GM18858 (cell line): ENCODE data around the gene MEGF8.

ENCODE experiments used
- ATAC-seq: cut with Tn5 transposase; IDR thresholded peaks from one replicate; pipeline ENCODE4 v1.9.1; 2021; ENCODE audit not compliant: unreplicated experiment

MEGF8 gene

DNA sequence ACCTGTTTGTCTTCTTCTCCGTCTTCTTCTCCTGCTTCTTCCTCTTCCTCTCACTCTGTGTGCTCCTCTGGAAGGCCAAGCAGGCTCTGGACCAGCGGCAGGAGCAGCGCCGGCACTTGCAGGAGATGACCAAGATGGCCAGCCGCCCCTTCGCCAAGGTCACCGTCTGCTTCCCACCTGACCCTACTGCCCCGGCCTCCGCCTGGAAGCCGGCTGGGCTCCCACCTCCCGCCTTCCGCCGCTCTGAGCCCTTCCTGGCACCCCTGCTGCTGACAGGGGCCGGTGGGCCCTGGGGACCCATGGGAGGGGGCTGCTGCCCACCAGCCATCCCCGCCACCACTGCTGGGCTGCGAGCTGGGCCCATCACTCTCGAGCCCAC, 50.7 kb downstream of the MEGF8 start:
- ATAC-seq: no peak

DNA sequence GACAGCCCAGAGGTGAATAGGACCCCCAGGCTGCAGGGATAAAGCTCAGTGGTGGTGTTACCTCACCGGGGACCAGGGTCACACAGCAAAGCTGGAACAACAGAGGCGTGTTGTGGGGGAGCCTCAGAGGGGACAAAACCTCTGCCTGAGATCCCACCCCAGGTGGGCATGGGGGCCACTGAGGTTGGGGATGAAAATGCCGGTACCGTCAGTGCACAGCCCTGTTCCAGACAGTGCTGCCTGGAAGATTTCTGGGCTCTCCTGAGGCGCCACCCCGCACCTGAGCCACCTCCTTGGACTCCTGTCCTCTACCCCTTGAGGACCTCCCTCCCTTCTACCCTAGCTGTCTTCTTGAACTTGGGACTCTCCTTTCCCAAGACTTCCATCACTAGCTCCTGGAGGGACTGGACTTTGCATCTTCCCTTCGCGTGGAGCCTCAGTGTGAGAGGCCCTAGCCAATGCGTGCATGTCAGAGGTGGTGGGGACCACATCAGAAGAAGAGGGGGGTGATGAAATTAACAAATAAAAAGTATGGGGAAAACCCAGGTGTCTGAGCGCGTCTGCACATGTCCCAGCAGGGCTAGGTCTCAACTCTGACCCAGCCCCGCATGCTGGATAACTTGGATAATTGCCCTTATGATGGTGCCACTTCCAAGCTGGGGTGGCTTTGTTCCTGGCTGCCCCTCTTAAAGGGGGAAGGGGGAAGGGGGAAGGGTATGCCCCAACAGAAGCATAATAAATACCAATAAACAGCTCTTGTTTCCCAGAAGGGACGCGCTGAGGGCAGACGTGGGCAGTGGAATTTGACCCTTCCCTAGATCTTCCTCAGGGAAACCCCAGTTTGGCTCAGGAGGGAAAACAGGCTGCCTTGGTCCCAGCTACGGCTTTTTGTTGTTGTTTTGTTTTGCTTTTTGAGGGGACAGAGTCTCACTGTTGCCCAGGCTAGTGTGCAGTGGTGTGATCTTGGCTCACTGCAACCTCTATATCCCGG, 53.1 kb downstream of the MEGF8 start:
- ATAC-seq: no peak

DNA sequence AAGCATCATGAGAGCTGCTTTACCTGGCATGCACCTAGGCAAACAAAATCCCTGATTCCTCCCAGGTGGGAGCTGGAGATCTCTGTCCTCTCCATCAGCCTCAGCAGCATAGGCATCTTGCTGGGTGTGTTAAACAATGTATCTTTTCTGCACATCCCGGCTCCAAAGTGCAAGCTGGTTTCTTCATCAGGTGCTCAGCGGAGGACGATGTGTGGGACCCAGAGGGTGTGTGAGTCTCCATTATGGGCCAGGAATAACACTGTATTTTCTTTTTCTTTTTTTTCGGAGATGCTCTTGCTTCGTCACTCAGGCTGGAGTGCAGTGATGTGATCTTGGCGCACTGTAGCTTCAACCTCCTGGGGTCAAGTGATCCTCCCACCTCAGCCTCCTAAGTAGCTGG, 54.7 kb downstream of the MEGF8 start:
- no peak for ATAC-seq

DNA sequence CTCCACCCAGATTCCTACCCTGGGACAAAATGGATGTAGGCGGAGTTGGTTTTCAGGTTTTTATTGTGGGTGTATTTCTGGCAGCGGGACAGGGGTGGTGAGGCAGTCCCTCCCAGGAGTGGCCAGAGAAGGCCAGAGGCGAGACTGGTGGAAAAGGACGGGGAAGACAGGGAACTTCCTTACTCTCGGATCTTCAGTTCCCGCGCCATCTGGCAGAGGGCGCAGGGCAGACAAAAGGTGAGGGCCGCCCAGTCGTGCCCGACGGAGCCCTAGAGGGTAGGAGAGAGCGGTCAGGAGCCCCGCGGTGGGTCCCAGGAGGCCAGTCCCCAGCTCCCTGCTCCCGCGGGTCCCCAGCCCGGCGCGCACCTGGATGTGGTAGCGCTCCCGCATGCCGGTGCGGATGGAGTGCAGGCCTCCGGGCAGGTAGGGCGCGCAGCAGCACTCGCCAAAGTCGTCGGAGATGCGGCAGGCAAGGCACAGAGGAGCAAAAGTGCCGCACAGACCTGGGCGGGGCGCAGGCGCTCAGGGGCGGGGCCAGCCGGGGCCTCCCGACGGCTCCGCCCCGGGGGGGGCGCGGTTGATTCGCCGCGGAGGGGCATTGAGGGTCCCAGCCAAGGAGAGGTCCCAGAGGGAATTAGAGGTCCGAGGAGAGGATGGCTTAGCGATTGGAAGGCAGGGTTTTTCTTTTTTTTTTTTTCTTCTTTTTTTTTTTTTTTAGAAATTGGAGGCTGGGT, 61.7 kb downstream of the MEGF8 start:
- ATAC-seq: no peak

DNA sequence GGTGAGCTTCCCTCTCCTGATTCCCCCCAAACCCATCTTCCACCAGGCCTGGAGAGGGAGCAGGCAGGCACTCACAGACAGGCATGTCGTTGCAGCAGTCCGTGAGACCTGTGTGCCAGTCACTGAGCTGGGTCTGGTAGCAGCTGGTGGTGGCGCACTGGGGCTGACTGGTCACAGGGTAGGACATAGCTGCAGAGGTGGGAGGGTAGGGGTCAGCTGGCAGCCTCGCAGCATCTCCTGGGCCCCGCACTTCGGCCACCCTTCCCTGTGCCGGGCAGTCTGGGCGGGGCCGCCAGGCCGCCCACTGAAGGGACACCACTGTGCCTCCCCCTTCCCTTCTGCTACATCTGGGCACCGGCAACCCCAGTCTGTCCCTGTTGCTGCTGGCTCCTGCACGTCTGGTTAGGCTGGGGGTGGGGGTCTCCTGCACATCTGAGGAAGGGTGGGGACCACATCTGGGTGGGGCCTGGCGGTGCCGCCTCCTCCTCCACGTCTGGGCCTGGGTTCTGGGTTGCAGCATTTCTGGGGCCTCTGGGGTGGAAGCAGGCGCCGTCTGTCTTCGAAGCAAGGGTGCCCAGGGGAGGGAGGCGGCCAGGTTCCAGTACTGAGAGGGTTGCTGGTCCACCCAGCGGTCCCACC, 63.5 kb downstream of the MEGF8 start:
- ATAC-seq: no peak

DNA sequence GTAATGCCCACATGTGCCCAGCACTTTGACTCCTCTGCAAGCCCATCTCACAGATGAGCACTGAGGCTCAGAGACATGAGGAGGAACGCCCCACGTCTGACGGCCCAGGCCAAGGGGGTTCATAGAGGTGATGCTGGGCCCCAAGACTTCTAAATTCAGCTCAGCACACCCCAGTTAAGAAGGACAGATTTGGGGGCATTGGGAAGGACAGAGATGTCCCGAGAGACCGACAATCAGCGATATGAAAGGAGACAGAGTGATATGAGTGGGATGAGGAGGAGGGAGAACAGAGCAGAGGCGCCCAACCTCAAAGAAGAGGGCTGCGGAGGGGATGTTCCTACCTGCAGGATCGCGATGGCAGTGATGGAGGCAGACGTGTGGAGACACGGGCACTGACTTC, 64.5 kb downstream of the MEGF8 start, which contains the start of gene CNFN:
Gene CNFN, minus strand, starts transcription at position 399 of the 400 bp plus-strand sequence. CDS start 1,260 bp downstream, outside the sequence.
- ATAC-seq: no peak

DNA sequence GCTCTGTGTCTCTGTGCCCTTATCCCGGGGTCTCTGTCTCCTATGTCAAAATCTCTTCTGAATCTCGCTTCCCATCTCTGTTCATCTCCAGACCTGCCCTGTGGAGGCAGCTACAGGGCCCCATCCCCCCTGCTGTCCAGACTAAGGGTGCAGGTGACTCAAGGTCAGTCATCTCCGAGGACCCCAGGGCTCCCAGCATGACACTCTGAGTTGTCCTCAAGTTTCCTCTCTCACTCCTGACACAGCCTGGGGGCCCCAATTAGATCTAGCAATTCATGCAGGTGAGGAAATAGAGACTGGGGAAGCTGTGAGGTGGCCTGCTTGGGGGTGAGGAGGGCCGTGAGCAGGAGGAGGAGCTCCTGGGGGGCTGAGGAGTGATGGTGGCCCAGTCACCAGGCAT, 66.7 kb downstream of the MEGF8 start:
- ATAC-seq: no peak

DNA sequence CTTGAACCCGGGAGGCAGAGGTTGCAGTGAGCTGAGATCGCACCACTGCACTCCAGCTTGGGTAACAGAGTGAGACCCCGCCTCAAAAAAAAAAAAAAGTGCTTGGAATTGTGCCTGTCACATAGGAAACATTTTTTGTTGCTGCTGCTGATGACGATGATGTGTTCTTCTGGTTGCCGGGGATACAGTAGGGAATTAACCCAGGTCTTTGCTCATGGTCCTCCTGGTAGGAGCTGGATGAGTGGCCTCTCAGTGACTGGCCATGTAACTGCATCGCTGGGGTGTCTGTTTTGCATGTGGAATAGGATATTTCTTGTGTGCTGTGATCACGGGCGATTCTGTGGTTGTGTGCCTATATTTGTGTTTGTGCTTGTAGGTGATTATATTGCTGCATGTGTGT, 69.3 kb downstream of the MEGF8 start:
- ATAC-seq: no peak

DNA sequence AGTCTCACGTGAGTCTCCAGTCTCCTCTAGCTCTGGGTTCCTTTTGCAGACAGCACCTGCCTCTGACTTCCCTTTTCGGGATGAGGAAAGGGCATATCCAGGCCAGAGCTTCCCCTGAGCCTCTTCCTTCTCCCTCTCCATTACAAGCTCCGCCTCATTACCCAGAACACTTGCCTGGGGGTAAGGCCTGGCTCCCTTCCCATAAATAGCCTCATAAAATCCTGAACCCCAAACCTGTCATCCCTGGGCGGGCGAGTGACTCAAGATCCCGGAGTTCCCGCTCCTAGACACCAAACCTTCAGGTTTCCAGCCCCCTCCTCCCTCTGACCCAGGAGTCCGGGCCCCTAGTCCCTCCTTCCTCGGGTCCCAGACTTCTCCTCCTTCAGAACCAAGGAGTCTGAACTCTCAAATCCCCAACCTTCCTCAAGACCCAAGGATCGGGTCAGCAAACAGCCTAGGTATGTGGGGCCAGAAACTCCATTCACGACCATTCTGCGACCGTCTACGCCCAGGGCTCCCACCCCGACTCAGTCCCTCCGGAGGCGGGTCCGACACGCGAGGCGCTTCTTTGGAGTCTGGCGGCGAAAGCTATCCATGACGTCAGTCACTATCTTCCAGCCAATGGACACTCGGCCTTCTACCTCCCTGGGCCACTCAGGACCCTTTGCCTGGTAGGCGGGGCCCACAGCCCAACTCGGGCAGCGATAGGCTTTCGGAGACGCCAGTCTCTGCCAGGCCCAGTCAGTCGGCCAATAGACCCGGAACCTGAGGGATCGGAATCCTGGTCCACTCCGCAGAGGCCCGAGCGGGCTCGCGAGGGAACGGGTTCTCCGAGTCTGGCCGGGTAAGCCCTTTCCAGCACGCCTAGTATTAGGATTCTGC, 71.2 kb downstream of the MEGF8 start:
- peak; percentile 87 for ATAC-seq

DNA sequence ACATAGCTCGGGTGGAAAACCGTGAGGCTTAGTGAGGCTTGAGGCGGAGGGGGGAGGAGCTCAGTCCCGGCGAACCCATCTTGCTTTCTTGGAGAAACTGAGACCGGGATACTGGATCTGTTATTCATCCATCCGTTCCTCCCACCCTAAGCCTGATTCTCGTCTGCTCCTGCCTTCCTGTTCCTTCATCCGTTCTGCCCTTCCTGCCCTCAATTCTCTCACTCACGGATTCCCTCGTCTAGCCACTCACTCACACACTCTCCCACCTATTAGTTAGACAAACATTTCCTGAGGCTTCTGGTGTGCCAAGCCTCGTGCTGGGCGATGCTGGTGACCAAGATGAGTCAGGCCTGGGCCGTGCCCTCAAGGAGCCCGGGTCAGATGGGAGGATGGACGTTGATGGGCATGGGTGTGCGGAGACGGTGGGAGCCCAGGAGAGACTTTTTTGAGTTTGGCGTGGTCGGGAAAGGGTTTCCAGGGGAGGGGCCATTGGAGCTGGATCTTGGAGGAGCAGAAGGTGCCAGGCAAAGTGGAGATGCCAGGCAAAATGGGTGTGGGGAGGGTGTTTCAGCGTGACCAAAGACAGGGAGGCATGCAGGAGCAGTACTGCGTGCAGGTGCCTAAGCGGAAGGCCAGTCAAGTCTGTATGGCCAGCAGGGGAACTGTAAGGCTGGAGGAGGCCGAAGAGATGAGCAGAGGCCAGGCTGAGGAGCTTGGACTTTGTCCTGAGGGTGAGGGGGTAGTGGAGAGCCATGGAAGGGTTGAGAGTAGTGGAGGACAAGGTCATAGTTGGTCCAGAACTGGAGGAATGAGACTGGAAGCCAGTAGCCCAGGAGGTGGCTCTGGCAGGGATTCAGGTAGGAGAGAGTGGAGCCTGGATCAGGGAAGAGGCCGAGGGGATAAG, 72.1 kb downstream of the MEGF8 start:
- no peak for ATAC-seq

DNA sequence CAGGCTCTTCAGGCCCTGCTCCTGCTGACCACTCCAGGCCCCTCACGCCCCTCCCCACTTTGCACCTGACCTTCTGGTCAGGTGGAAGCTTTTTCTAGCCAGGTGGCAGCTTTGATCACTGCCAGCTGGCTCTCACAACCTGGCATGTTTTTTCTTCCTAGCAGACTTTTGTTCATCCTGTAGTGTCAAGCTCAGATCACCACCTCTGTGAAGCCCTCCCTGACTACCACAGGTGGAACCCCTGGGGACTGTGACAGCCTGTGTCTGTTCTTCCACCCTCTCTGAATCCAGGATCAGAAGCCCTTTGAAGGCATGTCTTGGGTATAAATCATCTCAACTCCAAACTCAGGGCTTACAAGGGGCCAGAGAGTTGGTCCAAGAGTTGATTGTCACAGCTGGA, 75.0 kb downstream of the MEGF8 start:
- ATAC-seq: no peak

DNA sequence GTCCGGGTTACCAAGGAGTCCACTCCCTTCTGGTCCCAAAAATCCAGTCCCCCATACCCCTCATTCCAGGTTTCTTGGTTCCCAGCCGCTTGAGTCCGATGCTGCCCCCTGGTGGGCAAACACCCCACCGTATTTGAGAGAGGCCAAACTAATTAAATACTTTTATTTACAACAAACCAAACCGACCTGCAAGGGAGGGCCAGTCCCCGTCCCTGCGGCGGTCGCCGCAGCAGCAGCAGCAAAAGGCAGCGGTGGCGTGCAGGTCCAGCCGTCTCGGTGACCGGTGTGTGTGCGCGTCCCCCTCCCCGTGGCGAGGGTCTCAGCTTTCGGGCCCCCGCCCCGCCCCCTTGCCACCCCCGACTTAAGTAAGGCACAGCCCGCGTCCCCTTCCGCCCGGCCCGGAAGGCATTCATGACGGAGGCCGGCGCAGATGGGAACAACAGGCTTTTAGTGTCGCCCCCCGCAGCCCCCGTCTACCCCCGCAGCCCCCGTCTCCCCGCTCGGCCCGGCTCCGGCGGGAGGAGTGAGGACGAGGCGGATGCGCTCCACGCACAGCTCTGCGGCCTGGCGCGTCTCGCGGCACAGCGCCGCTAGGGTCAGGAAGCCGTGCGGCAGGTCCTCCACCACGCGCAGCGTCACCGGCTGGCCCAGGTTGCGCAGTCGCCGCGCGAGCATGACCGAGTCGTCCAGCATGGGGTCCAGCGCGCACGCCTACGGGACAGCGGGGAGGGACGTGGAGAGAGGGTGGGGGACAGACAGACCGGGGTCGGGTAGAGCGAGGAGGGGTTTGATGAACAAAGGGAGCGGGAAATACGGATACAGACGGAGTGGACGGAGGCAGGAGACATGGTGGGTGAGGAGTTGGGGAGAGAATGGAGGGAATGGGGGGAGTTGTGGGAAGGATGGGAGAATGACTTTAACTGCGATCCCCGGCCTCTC, 76.2 kb downstream of the MEGF8 start:
- no peak for ATAC-seq

DNA sequence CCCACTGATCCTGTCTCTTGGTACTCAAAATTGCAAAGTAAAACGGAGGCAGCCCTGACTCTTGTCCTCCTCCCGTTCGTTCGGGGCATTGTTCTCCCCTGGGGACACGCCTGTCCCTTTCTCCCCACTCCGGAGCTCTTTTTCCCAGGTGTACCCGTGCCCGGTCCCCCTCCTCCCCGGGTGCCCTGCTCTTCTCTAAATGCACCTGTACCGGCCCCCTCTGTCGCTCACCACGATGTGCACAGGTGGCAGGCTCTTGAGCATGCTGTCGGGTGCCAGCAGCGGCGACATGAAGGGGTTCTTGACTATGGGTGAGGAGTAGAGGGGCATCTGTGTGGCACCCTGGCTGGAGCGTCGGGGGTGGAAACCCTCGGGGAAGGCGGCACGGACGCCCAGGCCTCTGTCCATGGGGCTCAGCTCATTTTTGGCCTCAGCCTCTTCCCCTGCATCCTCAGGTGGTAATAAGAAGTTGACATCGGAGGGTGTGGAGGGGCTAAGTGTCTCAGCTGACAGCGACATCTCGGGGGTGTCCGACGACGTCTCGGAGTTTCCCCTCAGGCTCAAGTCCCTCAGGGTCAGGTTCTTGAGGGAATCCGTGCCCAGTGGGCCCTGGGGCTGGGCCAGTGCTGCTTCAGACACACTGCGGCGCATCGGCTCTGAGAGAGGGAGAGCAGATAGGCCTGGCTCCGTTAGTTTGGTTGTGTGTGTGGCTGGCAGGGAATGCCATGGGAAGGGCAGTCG, 77.1 kb downstream of the MEGF8 start:
- ATAC-seq: no peak

DNA sequence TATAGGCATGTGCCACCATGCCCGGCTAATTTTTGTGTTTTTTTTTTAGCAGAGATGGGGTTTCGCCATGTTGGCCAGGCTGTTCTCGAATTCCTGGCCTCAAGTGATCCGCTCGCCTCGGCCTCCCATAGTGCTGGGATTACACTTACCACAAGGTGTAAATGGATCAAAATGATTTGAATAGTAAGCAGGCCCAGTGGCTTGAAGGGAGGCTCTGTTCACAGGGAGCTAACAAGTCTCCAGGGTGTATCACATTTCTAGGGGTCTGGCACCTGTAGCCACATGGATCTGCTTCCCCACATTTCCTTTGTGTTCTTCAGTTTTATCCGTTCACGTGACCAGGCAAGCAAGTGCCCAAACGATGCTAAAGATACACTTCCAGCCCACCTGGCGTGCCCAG, 78.2 kb downstream of the MEGF8 start:
- ATAC-seq: no peak

DNA sequence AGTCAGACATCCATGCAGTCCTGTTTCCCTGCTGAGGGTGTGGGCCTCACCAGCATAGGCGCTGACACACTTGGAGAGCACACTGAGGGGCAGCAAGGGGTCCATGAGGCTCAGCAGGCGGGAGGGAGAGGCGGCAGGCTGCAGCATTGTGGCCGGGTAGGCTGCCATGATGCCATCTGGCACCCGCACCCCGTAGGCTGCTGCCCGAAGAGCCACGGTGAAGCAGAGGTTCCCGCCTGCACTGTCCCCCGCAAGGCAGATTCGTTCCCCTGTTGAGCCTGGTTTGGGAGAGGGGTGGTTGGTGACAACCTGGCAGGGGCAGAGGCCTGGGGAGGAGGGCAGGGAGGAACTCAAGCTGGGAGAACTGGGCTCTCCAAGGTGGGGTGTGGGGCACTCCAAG, 80.7 kb downstream of the MEGF8 start:
- no peak for ATAC-seq

DNA sequence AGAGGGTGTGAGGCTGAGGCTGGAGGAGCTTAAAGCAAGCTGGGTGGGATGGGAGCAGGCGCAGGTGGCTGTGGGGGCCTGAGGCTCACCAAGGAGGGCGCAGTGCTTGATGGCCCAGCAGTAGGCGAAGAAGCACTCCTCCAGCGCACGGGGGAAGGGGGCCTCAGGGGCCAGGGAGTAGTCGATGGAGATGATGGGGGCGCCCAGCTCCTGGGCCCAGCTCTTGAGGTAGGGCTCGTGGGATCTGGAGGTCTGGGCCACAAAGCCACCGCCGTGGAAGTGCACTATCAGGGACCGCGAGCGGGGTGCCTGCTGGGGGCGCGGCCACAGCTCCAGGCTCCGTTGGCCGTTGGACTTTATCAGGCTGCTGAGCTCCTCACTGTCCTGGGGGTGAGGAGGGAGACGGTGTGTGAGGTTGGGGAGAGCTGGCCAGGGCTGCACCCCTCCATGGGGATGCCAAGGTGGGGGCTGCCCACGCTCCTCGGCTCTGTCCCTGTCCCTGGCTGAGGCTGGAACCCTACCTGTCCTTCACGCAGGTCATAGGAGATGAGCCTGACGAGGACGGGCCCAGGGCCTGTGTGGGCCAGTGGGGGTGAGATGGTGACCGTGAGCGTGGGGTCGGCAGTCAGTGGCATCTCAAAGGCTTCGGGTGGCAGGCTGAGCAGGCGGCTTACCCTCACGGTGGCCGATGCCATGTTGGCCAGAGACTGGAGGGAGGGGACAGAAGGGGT, 81.8 kb downstream of the MEGF8 start:
- ATAC-seq: no peak

DNA sequence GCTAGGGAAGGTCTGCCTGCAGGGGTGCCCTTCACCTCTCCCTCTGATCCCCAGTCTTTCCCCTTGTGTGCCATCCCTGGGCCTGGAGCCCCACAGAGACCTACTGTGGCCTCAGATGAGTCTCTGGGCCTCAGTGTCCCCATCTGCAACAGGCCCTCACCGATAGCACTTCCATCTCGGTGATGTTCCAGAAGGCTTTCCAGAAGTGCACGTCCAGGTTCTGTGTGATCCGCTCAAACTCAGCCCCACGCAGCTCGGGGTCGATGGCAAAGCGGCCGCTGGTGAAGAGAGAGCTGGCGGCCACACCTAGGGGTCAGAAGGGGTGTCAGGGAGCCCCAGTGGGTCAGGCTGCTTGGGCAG, 82.4 kb downstream of the MEGF8 start:
- ATAC-seq: no peak
